Glutamatergic neuron (in vitro differentiated cells): ENCODE measurements around the gene SPACA5B. TPM values are rescaled to one million over a fixed set of nuclear protein-coding genes. Genes with fewer than 3 reads are reported as not detected.
"Not testable (repeated sequence)": the region's sequence is repeated elsewhere in the genome, so short reads cannot be mapped to it uniquely, and the experiment has no call there.

Experiments
- DNase-seq: peaks from one replicate; pipeline ENCODE4 v3.0.0; 2022
- H3K27ac Mint-ChIP-seq: one replicate; pipeline ENCODE4 v1.8.0; 2020; ENCODE audit warnings: mild to moderate bottlenecking, mixed read lengths, inconsistent platforms; ENCODE audit not compliant: unreplicated experiment
- H3K27me3 Mint-ChIP-seq: one replicate; pipeline ENCODE4 v1.8.0; 2020; ENCODE audit warnings: mild to moderate bottlenecking, moderate library complexity, mixed read lengths, inconsistent platforms; ENCODE audit not compliant: unreplicated experiment
- H3K36me3 Mint-ChIP-seq: one replicate; pipeline ENCODE4 v1.8.0; 2020; ENCODE audit warnings: mild to moderate bottlenecking, mixed read lengths, inconsistent platforms; ENCODE audit not compliant: unreplicated experiment
- H3K4me1 Mint-ChIP-seq: one replicate; pipeline ENCODE4 v1.8.0; 2020; ENCODE audit warnings: mild to moderate bottlenecking, low read depth, mixed read lengths, inconsistent platforms; ENCODE audit not compliant: unreplicated experiment
- H3K4me3 Mint-ChIP-seq: one replicate; pipeline ENCODE4 v1.8.0; 2020; ENCODE audit warnings: mild to moderate bottlenecking, mixed read lengths, inconsistent platforms; ENCODE audit not compliant: unreplicated experiment
- H3K9me3 Mint-ChIP-seq: one replicate; pipeline ENCODE4 v1.8.0; 2020; ENCODE audit warnings: mild to moderate bottlenecking, moderate library complexity, mixed read lengths, inconsistent platforms; ENCODE audit not compliant: unreplicated experiment
- CTCF ChIP-seq: fragments of 200-600 bp; sonication (generic); IDR thresholded peaks from one replicate; pipeline ENCODE4 v1.5.0; 2021; ENCODE audit not compliant: partially characterized antibody, unreplicated experiment
- total RNA-seq: library from RNA; stranded (reverse); fragmentation: NEBNext Ultra II Directional; extraction: Animal tissue kit (Norgen Biotek cat#: 25700); gene quantifications from one replicate; pipeline ENCODE4 v1.2.1, GENCODE V29; 2021; ENCODE audit not compliant: unreplicated experiment

Gene SPACA5B
- total RNA-seq, 1 donor from 2014 or later = not detected

GRCh38 chrX:48180811-48181210 lies 50.4 kb downstream of the SPACA5B start:
- H3K27ac Mint-ChIP-seq = no peak overlapping the region
- H3K36me3 Mint-ChIP-seq = no peaks in the 10 kb centered on the region
- no peak for TF ChIP-seq CTCF
- no peaks in the 10 kb centered on the region for H3K4me1 Mint-ChIP-seq
- H3K9me3 Mint-ChIP-seq = no peaks in the 10 kb centered on the region
- DNase-seq = no peak
- no peaks in the 10 kb centered on the region for H3K27me3 Mint-ChIP-seq
- H3K4me3 Mint-ChIP-seq = no peak overlapping the region

- H3K36me3 Mint-ChIP-seq, H3K4me3 Mint-ChIP-seq, DNase-seq, H3K9me3 Mint-ChIP-seq, H3K27ac Mint-ChIP-seq, H3K27me3 Mint-ChIP-seq, H3K4me1 Mint-ChIP-seq: not testable (repeated sequence)
These were observed 51.5 kb downstream of the SPACA5B start for GRCh38 chrX:48181882-48182281.

Other genes with a start within 250 kb of the SPACA5B start
- gene ZNF182, start 126.6 kb upstream of the SPACA5B start, total RNA-seq = 7.8 TPM
- gene SPACA5, start 123.6 kb upstream of the SPACA5B start, total RNA-seq = not detected
- gene ZNF630, start 59.0 kb upstream of the SPACA5B start, total RNA-seq = 2.8 TPM
- not detected for gene SSX5, start 66.2 kb downstream of the SPACA5B start, total RNA-seq
- not detected for gene SSX1, start 124.8 kb downstream of the SPACA5B start, total RNA-seq
- gene SSX3, start 226.1 kb downstream of the SPACA5B start, total RNA-seq = not detected